Keratinocyte (primary cell): ENCODE results near the gene DUSP5. TPM values are rescaled to one million over a fixed set of nuclear protein-coding genes. Genes with fewer than 3 reads are reported as not detected.

Experiments
- DNase-seq: peaks from one replicate; pipeline ENCODE4 v3.0.0-alpha.2; 2011; ENCODE audit warnings: low read depth, missing footprints, low spot score
- FAIRE-seq: peaks from 2 replicates; lab custom pipeline; 2011; peaks lifted over from hg19 to GRCh38; lab: Jason Lieb, UNC
- H2AFZ ChIP-seq: 2 replicates; pipeline ENCODE4 v1.6.0; 2012; ENCODE audit warnings: low read length, control low read depth, inconsistent platforms; ENCODE audit not compliant: control insufficient read depth
- H3K27ac ChIP-seq: 2 replicates; pipeline ENCODE4 v1.5.1; 2011; ENCODE audit warnings: low read length; ENCODE audit not compliant: control insufficient read depth, insufficient read depth
- H3K27me3 ChIP-seq: 3 replicates; pipeline ENCODE4 v1.6.0; 2011; ENCODE audit warnings: low read length; ENCODE audit not compliant: control insufficient read depth, insufficient read depth; ENCODE audit errors: extremely low read depth
- H3K36me3 ChIP-seq, 2 experiments: 2 replicates in 1 of 2; 3 replicates in 1 of 2; pipeline ENCODE4 v1.5.1; 2011; ENCODE audit warnings: low read length in 2 of 2, mild to moderate bottlenecking in 1 of 2; ENCODE audit not compliant: control insufficient read depth in 2 of 2, insufficient read depth in 2 of 2; ENCODE audit errors: extremely low read depth in 1 of 2
- H3K4me1 ChIP-seq: 3 replicates; pipeline ENCODE4 v1.5.1; 2011; ENCODE audit warnings: low read length; ENCODE audit not compliant: control insufficient read depth, insufficient read depth; ENCODE audit errors: extremely low read depth
- H3K4me2 ChIP-seq: 3 replicates; pipeline ENCODE4 v1.6.0; 2011; ENCODE audit warnings: low read depth, low read length; ENCODE audit not compliant: control insufficient read depth, insufficient read depth; ENCODE audit errors: extremely low read depth
- H3K4me3 ChIP-seq, 3 experiments: fragments of 200-600 bp in 1 of 3; sonication (generic) in 1 of 3; 2 replicates in 2 of 3; 3 replicates in 1 of 3; pipeline ENCODE4 v1.5.1; 2011 to 2016; ENCODE audit warnings: low read length in 3 of 3, mild to moderate bottlenecking in 3 of 3, control low read depth in 2 of 3, inconsistent platforms in 1 of 3, low read depth in 1 of 3, mixed read lengths in 1 of 3, mixed run types in 1 of 3, moderate library complexity in 1 of 3; ENCODE audit not compliant: control insufficient read depth in 2 of 3, insufficient read depth in 2 of 3; ENCODE audit errors: extremely low read depth in 1 of 3
- H3K79me2 ChIP-seq: 2 replicates; pipeline ENCODE4 v1.6.0; 2012; ENCODE audit warnings: low read length; ENCODE audit not compliant: control insufficient read depth, insufficient read depth
- H3K9ac ChIP-seq: 3 replicates; pipeline ENCODE4 v1.6.0; 2011; ENCODE audit warnings: low read length; ENCODE audit not compliant: control insufficient read depth, insufficient read depth; ENCODE audit errors: extremely low read depth
- H3K9me1 ChIP-seq: 3 replicates; pipeline ENCODE4 v1.6.0; 2011; ENCODE audit warnings: low read length; ENCODE audit not compliant: control insufficient read depth, insufficient read depth; ENCODE audit errors: extremely low read depth
- H3K9me3 ChIP-seq: 2 replicates; pipeline ENCODE4 v1.5.1; 2012; ENCODE audit warnings: low read depth, low read length; ENCODE audit not compliant: control insufficient read depth
- H4K20me1 ChIP-seq: 3 replicates; pipeline ENCODE4 v1.6.0; 2011; ENCODE audit warnings: low read length; ENCODE audit not compliant: control insufficient read depth, insufficient read depth; ENCODE audit errors: extremely low read depth
- EZH2 ChIP-seq: IDR thresholded peaks from one replicate; pipeline ENCODE4 v1.6.1; 2012; ENCODE audit warnings: inconsistent platforms, mild to moderate bottlenecking, low read length, moderate library complexity
- dilution Hi-C: fragments of 300-500 bp; cut with MboI; formaldehyde crosslinking; loops from one replicate; pipeline ENCODE4 v1.7.0; 2020; ENCODE audit warnings: low sequenced_read_pairs; ENCODE audit not compliant: extremely low pct_ligation_motif_present
- polyA plus RNA-seq, 5 experiments: library from polyadenylated mRNA; depleted of rRNA in 3 of 5; stranded (reverse) in 3 of 5; stranded (forward) in 1 of 5; unstranded in 1 of 5; fragments of >200 nt; gene quantifications; 1 replicate in 1 of 5; 2 replicates in 3 of 5; 3 replicates in 1 of 5; pipeline versions ENCODE4 v1.2.1 to v1.2.3, GENCODE V29; 2011 to 2012; ENCODE audit warnings: missing spikeins in 2 of 5, low read depth in 1 of 5, low replicate concordance in 1 of 5
- TF ChIP-seq, protein P1 (sequence below), 3 experiments: IDR thresholded peaks in 1 of 3; conservative IDR thresholded peaks in 1 of 3; optimal IDR thresholded peaks in 1 of 3; 2 replicates in 2 of 3; 3 replicates in 1 of 3; pipeline versions ENCODE3 to v1.5.1; 2011; ENCODE audit warnings: low read length in 3 of 3, mild to moderate bottlenecking in 3 of 3, moderate library complexity in 2 of 3, control low read depth in 1 of 3, inconsistent platforms in 1 of 3; ENCODE audit not compliant: insufficient read depth in 2 of 3; ENCODE audit errors: extremely low read depth in 1 of 3

Gene DUSP5
- polyA plus RNA-seq, 1 donor (not counting 4 experiments of a cell fraction or from before 2014, with no cell fraction given): 49.6 TPM

DNA sequence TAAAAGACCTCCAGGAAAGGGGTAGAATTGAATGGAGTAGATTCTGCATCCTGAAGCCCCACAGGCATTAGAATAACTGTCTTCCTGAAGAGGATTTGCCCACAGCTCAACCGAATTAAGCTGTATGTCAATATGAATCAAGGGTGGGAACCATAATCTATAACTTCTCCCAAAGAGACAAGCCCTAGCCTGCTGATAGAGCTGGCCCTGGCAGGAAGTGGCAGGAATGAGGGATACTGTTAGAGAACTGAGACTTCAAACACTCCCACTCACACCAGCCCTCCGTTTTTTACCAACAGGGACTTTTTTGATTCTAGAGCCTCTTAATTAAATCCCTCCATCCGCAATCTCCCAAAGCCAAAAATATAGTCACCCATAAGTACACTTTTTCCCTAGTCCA lies 12.2 kb upstream of the DUSP5 start:
- Histone ChIP-seq H2AFZ (no peak overlapping the region), H3K9ac (no peak overlapping the region), H3K27ac (no peak overlapping the region), H3K4me3 (no peak overlapping the region), H3K27me3 (no peaks in the 10 kb centered on the region), H3K4me1 (peaks cover 38% of the 10 kb centered on the region), H3K4me2 (peak overlapping the region; percentile 53), H3K79me2 (no peaks in the 10 kb centered on the region), H3K9me1 (no peaks in the 10 kb centered on the region), H3K36me3 (no peaks in the 10 kb centered on the region), H3K9me3 (no peaks in the 10 kb centered on the region), H4K20me1 (no peaks in the 10 kb centered on the region)
- DNase-seq (no peak), FAIRE-seq (peak; percentile 53)
- dilution Hi-C loops: no loop called here
- TF ChIP-seq, protein P1, sequence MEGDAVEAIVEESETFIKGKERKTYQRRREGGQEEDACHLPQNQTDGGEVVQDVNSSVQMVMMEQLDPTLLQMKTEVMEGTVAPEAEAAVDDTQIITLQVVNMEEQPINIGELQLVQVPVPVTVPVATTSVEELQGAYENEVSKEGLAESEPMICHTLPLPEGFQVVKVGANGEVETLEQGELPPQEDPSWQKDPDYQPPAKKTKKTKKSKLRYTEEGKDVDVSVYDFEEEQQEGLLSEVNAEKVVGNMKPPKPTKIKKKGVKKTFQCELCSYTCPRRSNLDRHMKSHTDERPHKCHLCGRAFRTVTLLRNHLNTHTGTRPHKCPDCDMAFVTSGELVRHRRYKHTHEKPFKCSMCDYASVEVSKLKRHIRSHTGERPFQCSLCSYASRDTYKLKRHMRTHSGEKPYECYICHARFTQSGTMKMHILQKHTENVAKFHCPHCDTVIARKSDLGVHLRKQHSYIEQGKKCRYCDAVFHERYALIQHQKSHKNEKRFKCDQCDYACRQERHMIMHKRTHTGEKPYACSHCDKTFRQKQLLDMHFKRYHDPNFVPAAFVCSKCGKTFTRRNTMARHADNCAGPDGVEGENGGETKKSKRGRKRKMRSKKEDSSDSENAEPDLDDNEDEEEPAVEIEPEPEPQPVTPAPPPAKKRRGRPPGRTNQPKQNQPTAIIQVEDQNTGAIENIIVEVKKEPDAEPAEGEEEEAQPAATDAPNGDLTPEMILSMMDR (optimal IDR thresholded peaks at IDR 0.05 in 1 of 3, IDR thresholded peaks at IDR 0.05 in 1 of 3, conservative IDR thresholded peaks at IDR 0.05 in 1 of 3; ENCODE audit: extremely low read depth in 1 of 3, insufficient read depth in 2 of 3, low read length in 3 of 3): no peak
- no peak for TF ChIP-seq EZH2

DNA sequence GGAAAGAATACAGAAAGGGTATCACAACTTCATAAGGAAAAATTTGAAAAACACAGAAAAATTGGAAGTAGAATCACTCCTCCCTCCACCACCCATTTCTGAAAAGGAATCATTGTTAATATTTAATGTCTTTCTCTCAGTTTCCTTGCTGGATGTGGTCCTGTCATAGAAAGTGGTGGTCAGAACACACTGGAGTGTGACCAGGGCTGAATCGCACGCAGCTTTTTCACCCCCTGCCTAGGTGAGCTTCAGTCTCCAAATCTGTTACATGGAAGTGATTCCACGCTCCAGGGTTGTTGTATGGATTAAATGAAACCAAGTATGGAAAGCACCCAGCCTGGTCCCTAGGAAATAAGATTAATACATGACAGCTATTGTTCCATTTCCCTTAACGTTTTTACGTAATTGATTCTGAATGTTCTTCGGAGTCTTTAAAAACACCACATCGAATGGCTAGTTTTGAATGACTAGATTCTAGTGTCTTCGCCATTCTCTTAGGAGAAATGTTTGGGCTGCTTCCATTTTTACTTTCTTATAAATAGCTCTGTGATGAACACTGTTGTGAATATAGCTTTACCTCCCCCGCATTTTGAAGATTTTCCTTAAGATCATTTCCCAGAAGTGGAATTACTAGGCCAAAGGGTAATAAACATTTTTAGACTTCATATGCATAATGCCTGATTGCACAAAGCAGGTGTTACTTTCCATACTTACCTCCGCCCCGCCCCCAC lies 10.9 kb upstream of the DUSP5 start:
- H3K4me2 ChIP-seq: no peak overlapping the region
- H3K27ac ChIP-seq: no peak overlapping the region

More for the DNA sequence above, 10.9 kb upstream of the DUSP5 start:
- Histone ChIP-seq H3K9ac (no peak overlapping the region), H3K36me3 (no peaks in the 10 kb centered on the region), H2AFZ (no peak overlapping the region), H3K79me2 (no peaks in the 10 kb centered on the region), H3K9me1 (no peaks in the 10 kb centered on the region), H3K27me3 (no peaks in the 10 kb centered on the region), H3K4me1 (peaks cover 38% of the 10 kb centered on the region), H3K9me3 (no peaks in the 10 kb centered on the region), H3K4me3 (no peak overlapping the region), H4K20me1 (no peaks in the 10 kb centered on the region)
- dilution Hi-C loops: no loop called here
- no peak for FAIRE-seq
- no peak for DNase-seq
- no peak for TF ChIP-seq EZH2
- TF ChIP-seq, protein P1 (optimal IDR thresholded peaks at IDR 0.05 in 1 of 3, IDR thresholded peaks at IDR 0.05 in 1 of 3, conservative IDR thresholded peaks at IDR 0.05 in 1 of 3; ENCODE audit: extremely low read depth in 1 of 3, insufficient read depth in 2 of 3, low read length in 3 of 3): no peak
